H7 (cell line): Measurements from ENCODE around the gene COL5A2. TPM values are rescaled to one million over a fixed set of nuclear protein-coding genes. Genes with fewer than 3 reads are reported as not detected.
A peak's percentile ranks its signal among the peaks of the same experiment; 100 is the strongest.

Experiments used
- DNase-seq: peaks from one replicate; pipeline ENCODE4 v3.0.0; 2012
- H3K27me3 ChIP-seq: 2 replicates; pipeline ENCODE4 v1.6.0; 2011; ENCODE audit warnings: mild to moderate bottlenecking, low read length; ENCODE audit not compliant: control insufficient read depth, insufficient read depth
- H3K36me3 ChIP-seq: replicated peaks from 2 replicates; pipeline ENCODE4 v1.5.1; 2011; ENCODE audit warnings: low read length; ENCODE audit not compliant: control insufficient read depth, insufficient read depth
- H3K4me3 ChIP-seq: 2 replicates; pipeline ENCODE4 v1.5.1; 2011; ENCODE audit warnings: low read depth, mild to moderate bottlenecking, control low read depth, low read length, moderate library complexity; ENCODE audit not compliant: insufficient read depth
- total RNA-seq: library from RNA; depleted of rRNA; stranded (reverse); fragments of >200 nt; shearing (Covaris generic); gene quantifications from 2 replicates; pipeline ENCODE4 v1.2.3, GENCODE V29; 2014; rRNA removed

The COL5A2 gene
- total RNA-seq, 1 experiment from 2014 or later: 149 TPM

GRCh38 chr2:189013031-189013430 is 166.5 kb downstream of the COL5A2 start:
- Histone ChIP-seq H3K4me3 (no peak overlapping the region), H3K36me3 (no peaks in the 10 kb centered on the region), H3K27me3 (no peaks in the 10 kb centered on the region)
- DNase-seq: no peak

- Histone ChIP-seq H3K27me3 (no peaks in the 10 kb centered on the region), H3K36me3 (no peaks in the 10 kb centered on the region), H3K4me3 (no peak overlapping the region)
- no peak for DNase-seq
Measured at GRCh38 chr2:189012351-189012750, 167.2 kb downstream of the COL5A2 start.

- no peaks in the 10 kb centered on the region for H3K36me3 ChIP-seq
- no peak for DNase-seq
- H3K4me3 ChIP-seq: no peak overlapping the region
- no peaks in the 10 kb centered on the region for H3K27me3 ChIP-seq
Measured at GRCh38 chr2:189010536-189010935, 169.0 kb downstream of the COL5A2 start.

- Histone ChIP-seq H3K27me3 (no peaks in the 10 kb centered on the region), H3K36me3 (no peaks in the 10 kb centered on the region), H3K4me3 (no peak overlapping the region)
- no peak for DNase-seq
Measured at GRCh38 chr2:189008555-189009262, 170.9 kb downstream of the COL5A2 start.

- no peak for DNase-seq
- no peaks in the 10 kb centered on the region for H3K27me3 ChIP-seq
- H3K4me3 ChIP-seq: no peak overlapping the region
- no peaks in the 10 kb centered on the region for H3K36me3 ChIP-seq
Measured at GRCh38 chr2:189002079-189002478, 177.5 kb downstream of the COL5A2 start.

GRCh38 chr2:189000221-189000620 is 179.3 kb downstream of the COL5A2 start:
- no peak overlapping the region for H3K4me3 ChIP-seq
- DNase-seq: no peak
- H3K27me3 ChIP-seq: no peaks in the 10 kb centered on the region
- no peaks in the 10 kb centered on the region for H3K36me3 ChIP-seq

GRCh38 chr2:188997263-188997662 is 182.3 kb downstream of the COL5A2 start:
- Histone ChIP-seq H3K27me3 (no peaks in the 10 kb centered on the region), H3K4me3 (no peak overlapping the region), H3K36me3 (no peaks in the 10 kb centered on the region)
- DNase-seq: no peak

- no peaks in the 10 kb centered on the region for H3K27me3 ChIP-seq
- H3K36me3 ChIP-seq: no peaks in the 10 kb centered on the region
- H3K4me3 ChIP-seq: no peak overlapping the region
- no peak for DNase-seq
Measured at GRCh38 chr2:188993247-188993646, 186.3 kb downstream of the COL5A2 start.

- Histone ChIP-seq H3K4me3 (no peak overlapping the region), H3K36me3 (no peaks in the 10 kb centered on the region)
- no peak for DNase-seq
Measured at GRCh38 chr2:188986839-188987238, 192.7 kb downstream of the COL5A2 start.

GRCh38 chr2:188984680-188985079 is 194.9 kb downstream of the COL5A2 start:
- no peak for DNase-seq
- Histone ChIP-seq H3K27me3 (no peaks in the 10 kb centered on the region), H3K4me3 (no peak overlapping the region), H3K36me3 (no peaks in the 10 kb centered on the region)

More at GRCh38 chr2:188986839-188987238, 192.7 kb downstream of the COL5A2 start:
- no peaks in the 10 kb centered on the region for H3K27me3 ChIP-seq

- no peaks in the 10 kb centered on the region for H3K27me3 ChIP-seq
- DNase-seq: no peak
- H3K36me3 ChIP-seq: no peaks in the 10 kb centered on the region
- no peak overlapping the region for H3K4me3 ChIP-seq
Measured at GRCh38 chr2:188984065-188984491, 195.5 kb downstream of the COL5A2 start.

GRCh38 chr2:188983427-188984064 is 196.0 kb downstream of the COL5A2 start:
- Histone ChIP-seq H3K27me3 (no peaks in the 10 kb centered on the region), H3K36me3 (no peaks in the 10 kb centered on the region), H3K4me3 (no peak overlapping the region)
- DNase-seq: peak; percentile 14

Other genes starting within 250 kb of the COL5A2 start
- not detected in 2 replicates for gene COL3A1, start 205.4 kb downstream of the COL5A2 start, total RNA-seq